Muscle of leg (tissue), 11 donors: ENCODE results near the gene SMYD5. TPM values are rescaled to one million over a fixed set of nuclear protein-coding genes. Genes with fewer than 3 reads are reported as not detected.

Experiments used
- DNase-seq: peaks from one replicate; pipeline ENCODE4 v3.0.0; 2013
- H3K27ac ChIP-seq: one replicate; pipeline ENCODE4 v1.5.1; 2013; ENCODE audit warnings: mild to moderate bottlenecking, low read length, control low read depth
- H3K27me3 ChIP-seq: one replicate; pipeline ENCODE4 v1.6.1; 2013; ENCODE audit warnings: low read length; ENCODE audit not compliant: control insufficient read depth, insufficient read depth
- H3K36me3 ChIP-seq: one replicate; pipeline ENCODE4 v1.6.1; 2013; ENCODE audit warnings: low read length; ENCODE audit not compliant: control insufficient read depth, insufficient read depth
- H3K4me1 ChIP-seq: one replicate; pipeline ENCODE4 v1.6.1; 2013; ENCODE audit warnings: low read length; ENCODE audit not compliant: control insufficient read depth, insufficient read depth
- H3K4me3 ChIP-seq: one replicate; pipeline ENCODE4 v1.5.1; 2013; ENCODE audit warnings: low read length, control low read depth
- H3K9me3 ChIP-seq: replicated peaks from 2 replicates; pipeline ENCODE4 v1.6.1; 2013; ENCODE audit warnings: low read depth, low read length; ENCODE audit not compliant: control insufficient read depth
- WGBS: methylation state at CpG from one replicate; pipeline ENCODE4 v1.1.5; 2013; ENCODE audit warnings: missing lambda C conversion rate; ENCODE audit not compliant: insufficient coverage; 5-methylcytosine and 5-hydroxymethylcytosine counted together
- polyA plus RNA-seq, 8 donors: library from polyadenylated mRNA; unstranded; fragments of 120-200 nt; gene quantifications; one replicate each; pipeline versions ENCODE4 v1.2.1 to v1.2.3, GENCODE V29; 2013; ENCODE audit warnings: inconsistent platforms in 1 of 8, low replicate concordance in 1 of 8; ENCODE audit not compliant: insufficient read length in 8 of 8, insufficient read depth in 1 of 8
- total RNA-seq: library from RNA; stranded (reverse); fragments of 120-200 nt; gene quantifications from one replicate; pipeline ENCODE4 v1.2.4, GENCODE V29; 2013

The SMYD5 gene
- total and polyA plus RNA-seq, 9 donors, result 26.2 to 35.6 (median 29.6) TPM

DNA sequence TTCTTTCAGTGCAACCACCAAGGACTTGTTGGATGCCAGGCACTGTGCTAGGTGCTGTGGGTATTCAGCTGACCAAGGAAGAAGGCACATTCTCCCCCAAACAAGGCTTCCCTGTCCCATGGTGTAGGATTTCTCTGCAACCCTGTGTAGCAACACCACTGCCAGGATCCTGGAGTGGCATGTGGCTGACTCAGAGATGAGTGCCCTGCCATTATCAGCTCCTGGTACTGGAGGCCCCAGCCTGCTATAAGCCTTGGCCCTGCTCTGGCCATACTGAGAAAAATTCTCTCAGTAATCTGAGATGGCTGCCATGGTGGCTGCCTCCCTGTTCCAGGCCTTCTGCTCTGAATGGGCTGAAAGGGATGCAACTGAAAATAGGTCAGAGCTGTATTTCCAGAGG, 4.3 kb downstream of the SMYD5 start:
- no peak for DNase-seq
- peaks cover 6% of the 10 kb centered on the region for H3K4me1 ChIP-seq
- no peak overlapping the region for H3K27ac ChIP-seq
- no peaks in the 10 kb centered on the region for H3K27me3 ChIP-seq
- H3K9me3 ChIP-seq, result no peaks in the 10 kb centered on the region
- no peak overlapping the region for H3K4me3 ChIP-seq
- H3K36me3 ChIP-seq, result peaks cover 38% of the 10 kb centered on the region

DNA sequence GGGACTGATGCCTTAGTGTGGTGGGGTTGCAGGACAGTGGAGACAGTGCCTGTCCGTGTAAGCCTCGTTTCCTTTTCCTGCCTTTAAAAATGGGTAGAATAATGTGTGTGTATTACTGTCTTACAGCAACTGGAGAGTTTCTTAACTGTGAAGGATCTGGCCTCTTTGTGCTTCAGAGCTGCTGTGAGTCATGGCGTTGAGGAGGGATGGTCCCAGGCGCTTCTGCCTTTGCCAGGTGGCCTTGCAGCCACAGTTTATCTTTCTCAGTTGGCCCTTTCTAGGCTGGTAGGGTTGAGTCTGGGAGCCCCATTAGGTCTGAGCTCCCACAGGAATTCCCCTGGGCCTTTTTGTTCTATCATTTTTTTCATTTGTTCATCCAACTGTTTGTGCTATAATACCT, 9.8 kb downstream of the SMYD5 start:
- no peak overlapping the region for H3K4me3 ChIP-seq
- 83% methylated on average over 4 of the region's 4 CpGs for WGBS
- peaks cover 85% of the 10 kb centered on the region for H3K36me3 ChIP-seq
- no peaks in the 10 kb centered on the region for H3K4me1 ChIP-seq
- no peaks in the 10 kb centered on the region for H3K27me3 ChIP-seq
- H3K27ac ChIP-seq, result no peak overlapping the region
- no peaks in the 10 kb centered on the region for H3K9me3 ChIP-seq
- no peak for DNase-seq

DNA sequence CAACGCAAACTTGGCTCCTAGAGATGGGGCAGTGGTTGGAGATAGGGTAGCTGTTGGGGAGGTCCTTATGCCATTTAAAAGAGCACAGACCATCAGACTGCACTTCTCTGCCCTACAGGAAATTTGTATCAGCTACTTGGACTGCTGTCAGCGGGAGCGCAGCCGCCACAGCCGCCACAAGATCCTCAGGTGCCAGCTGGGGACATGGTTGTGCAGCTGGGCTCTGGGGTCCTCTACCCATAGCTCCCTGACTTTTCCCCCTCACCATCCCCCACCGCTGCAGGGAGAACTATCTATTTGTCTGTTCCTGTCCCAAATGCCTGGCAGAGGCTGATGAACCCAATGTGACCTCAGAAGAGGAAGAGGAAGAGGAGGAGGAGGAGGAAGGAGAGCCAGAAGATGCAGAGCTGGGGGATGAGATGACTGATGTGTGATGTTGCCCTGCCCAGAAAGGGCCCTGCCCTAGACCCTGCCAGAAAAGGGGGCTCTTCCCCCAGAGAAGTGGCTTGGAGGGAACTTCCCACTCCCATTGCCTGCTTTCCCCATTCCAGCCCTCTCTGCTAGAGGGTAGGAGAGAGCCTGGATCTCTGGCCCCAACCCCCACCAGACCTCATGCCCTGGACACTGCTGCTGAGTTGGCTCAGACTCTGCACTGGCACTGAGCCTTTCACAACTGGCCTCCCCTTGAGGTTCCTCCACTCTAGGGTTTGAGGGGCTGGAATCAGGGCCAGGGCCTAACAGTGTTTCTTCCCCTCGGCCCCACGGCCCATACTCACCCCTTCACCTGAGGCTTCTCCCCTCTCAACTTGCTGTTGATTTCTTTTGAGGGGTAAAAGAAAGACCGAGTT, 11.7 kb downstream of the SMYD5 start:
- no peak for DNase-seq
- Histone ChIP-seq H3K4me1 (no peaks in the 10 kb centered on the region), H3K27me3 (no peaks in the 10 kb centered on the region), H3K36me3 (peaks cover 81% of the 10 kb centered on the region), H3K4me3 (no peak overlapping the region), H3K27ac (no peak overlapping the region), H3K9me3 (no peaks in the 10 kb centered on the region)
- 77% methylated on average over 5 of the region's 9 CpGs for WGBS

DNA sequence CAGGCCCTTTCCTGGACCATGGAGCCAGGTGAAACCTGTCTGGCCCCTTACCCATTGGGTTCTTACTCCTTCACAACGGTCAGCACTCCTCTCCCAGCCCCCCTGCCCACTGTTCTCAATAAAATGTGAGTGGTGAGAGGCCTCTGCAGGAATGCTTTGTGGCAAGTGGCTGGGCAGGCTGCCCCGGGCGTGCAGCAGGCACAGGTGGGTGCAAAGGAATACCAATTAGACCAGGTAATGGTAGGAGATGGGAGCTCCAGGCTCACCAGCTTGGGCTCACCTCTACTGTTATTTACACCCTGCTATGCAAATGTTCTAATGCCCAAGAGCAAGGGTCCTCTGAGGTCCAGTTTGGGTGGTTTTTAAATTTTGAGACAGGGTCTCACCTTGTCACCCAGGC, 13.0 kb downstream of the SMYD5 start:
- no peak overlapping the region for H3K4me3 ChIP-seq
- no peaks in the 10 kb centered on the region for H3K4me1 ChIP-seq
- WGBS, result 75% methylated on average over 2 of the region's 3 CpGs
- H3K27me3 ChIP-seq, result no peaks in the 10 kb centered on the region
- no peak for DNase-seq
- H3K9me3 ChIP-seq, result no peaks in the 10 kb centered on the region
- H3K27ac ChIP-seq, result no peak overlapping the region
- H3K36me3 ChIP-seq, result peaks cover 69% of the 10 kb centered on the region

DNA sequence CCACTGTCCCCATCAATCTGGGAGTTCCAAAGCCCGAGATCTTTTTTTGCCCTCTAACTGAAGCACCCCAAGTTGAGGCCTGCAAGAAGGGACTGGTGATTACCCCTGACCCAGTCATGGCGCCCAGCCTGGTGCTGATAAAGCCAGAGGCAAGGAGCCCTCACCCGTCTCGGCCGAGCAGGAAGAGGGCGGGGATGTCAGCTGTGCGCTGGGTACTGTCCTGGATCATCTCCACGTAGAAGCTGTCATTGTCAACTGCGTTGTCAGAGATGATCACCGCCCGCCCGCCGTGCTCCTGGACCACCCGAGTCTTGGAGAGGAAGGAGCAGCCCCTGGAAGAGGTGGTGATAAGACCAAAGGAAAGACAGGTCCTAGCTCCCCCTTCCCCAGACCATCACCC, 14.6 kb downstream of the SMYD5 start:
- Histone ChIP-seq H3K27ac (no peak overlapping the region), H3K4me1 (peaks cover 5% of the 10 kb centered on the region), H3K4me3 (no peak overlapping the region), H3K27me3 (no peaks in the 10 kb centered on the region), H3K9me3 (no peaks in the 10 kb centered on the region), H3K36me3 (peaks cover 56% of the 10 kb centered on the region)
- 75% methylated on average over 12 of the region's 14 CpGs for WGBS
- no peak for DNase-seq

DNA sequence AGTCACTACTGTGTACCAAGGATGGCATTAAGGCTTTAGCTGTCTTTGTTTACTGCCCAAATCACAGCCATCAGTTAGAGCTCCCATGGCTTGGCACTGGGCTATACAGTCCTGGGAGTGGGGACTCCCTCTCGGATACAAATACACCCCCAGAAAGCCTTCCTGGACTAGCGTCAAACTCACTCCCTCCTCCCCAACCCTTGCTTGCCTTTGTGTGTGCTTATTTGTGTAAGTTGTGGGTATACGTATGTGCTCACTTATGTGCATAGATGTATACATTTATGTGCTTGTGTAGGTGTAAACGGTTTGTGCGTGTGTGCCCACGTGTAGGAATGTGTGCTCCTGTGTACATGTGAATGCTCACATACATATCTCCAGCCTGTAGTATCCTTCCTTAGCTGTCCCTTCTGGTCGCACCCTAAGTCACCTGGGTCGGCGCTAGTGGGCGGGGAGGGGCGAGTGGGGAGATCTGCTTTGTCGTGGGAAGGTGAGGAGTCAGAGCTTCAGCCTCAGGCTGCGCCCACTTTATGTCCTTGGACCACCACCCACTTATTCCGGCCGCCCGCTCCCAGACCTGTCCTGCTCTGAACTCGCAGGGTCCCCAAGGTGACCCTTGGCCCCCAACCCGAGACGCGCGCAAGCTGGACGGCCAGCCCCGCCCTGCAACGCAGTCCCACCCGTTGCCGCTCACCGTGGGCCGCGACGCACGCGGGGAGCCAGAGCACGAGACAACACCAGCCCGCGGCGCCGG, 18.5 kb downstream of the SMYD5 start:
- peak overlapping the region; percentile 62 for H3K27ac ChIP-seq
- peak; percentile 18 for DNase-seq
- H3K4me1 ChIP-seq, result peaks cover 17% of the 10 kb centered on the region

DNA sequence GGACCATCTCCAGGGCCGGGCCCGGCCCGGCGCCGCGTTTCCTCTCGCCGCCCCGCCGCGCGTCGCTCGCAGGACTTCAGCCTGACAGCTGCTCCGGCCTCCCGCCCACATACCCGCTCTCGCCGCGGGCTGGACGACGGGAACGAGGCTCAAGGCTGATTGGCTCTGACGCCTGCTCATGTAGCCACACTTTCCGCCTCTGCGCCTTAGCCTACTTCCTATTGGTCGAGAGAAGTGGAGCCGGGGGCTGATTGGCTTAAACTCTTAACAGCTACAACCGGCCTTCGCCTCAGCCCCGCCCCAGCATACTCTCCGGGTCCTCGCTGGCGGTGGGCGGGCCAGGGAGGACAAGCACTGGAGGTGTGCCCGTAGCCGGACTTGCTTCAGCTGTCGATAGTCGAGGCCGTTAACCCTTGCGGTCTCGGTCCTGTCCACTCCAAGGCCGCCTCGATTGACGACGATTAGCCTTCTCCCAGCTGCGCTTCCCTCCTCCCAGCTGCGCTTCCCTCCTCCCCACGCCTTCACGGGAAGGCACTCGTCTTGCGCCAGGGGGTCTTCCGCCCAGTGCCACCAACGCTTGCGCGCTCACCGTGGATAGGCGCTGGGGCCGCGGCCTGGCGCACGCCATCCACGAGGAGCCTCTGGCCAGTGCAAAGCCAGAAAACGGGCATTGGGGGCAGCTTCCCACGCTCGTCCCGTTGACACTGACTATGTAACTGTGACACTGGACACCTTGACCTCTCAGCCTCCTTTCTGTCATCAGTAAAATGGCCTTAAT, 19.3 kb downstream of the SMYD5 start, which contains the start of gene PRADC1:
TSS of gene PRADC1 (minus strand) at position 86 of the 778 bp plus-strand sequence. CDS start at position 7, 79 bp downstream.
- Histone ChIP-seq H3K27ac (peak within 1 kb of the TSS; percentile 96), H3K4me1 (peaks cover 17% of the 10 kb centered on the region), H3K9me3 (no peaks in the 10 kb centered on the region), H3K36me3 (peaks cover 23% of the 10 kb centered on the region), H3K4me3 (peak within 1 kb of the TSS; percentile 98), H3K27me3 (no peaks in the 10 kb centered on the region)
- DNase-seq, result peak; percentile 100
- WGBS, result under 1% methylated on average over 64 of the region's 67 CpGs

More for the DNA sequence above, 18.5 kb downstream of the SMYD5 start:
- H3K27me3 ChIP-seq, result no peaks in the 10 kb centered on the region
- under 1% methylated on average over 27 of the region's 37 CpGs for WGBS
- peak overlapping the region; percentile 81 for H3K4me3 ChIP-seq
- H3K36me3 ChIP-seq, result peaks cover 28% of the 10 kb centered on the region
- no peaks in the 10 kb centered on the region for H3K9me3 ChIP-seq

DNA sequence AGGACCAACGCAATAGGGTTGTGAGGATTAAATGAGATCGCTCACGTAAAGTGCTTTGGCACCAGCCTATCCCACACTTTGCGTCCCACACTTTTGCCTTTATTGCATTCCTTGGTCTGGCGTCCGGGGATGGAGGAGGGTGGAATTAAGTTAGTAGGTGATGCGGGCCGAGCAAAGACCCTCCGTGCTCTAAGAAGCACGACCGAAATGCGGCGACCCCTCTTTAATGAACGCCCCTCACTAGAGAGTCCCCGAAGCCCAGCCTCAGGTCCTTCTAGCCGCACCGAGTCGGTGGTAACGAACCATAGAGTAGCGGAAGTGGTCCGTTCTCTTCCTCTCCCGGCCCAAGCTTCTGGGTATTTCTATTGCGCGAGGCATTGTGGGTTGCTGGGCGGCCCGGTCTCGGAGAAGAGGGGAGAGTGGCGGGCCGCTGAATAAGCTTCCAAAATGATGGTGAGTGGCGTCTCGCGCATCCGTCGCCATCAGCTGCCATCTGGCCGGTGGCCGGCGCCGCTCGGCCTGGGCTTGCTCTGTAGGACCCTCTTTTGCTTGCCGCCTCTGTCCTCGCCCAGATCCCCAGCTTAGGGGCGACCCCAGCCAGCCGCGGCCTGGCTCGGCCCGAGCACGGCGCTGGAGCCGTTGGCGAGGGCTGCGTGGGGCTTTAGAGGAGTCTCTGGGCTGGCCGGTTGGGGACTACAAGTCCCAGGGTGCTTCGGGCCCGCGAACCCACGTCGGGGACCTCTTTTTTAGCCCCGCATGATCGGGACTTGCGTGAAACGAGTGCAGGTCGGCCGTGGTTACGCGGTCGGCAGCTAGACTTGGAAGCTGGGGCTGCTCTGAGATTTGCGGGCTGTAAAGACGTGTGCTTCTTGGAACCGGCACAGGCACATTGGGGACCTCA, 20.1 kb downstream of the SMYD5 start, which contains the start of gene CCT7:
TSS of gene CCT7 (plus strand) at position 377 of the 901 bp plus-strand sequence. CDS start at position 448, 71 bp downstream.
- Histone ChIP-seq H3K4me3 (peak within 1 kb of the TSS; percentile 98), H3K9me3 (no peaks in the 10 kb centered on the region), H3K4me1 (peaks cover 17% of the 10 kb centered on the region), H3K36me3 (peaks cover 20% of the 10 kb centered on the region), H3K27ac (peak within 1 kb of the TSS; percentile 96), H3K27me3 (no peaks in the 10 kb centered on the region)
- WGBS, result under 1% methylated on average over 65 of the region's 69 CpGs
- DNase-seq, result peak; percentile 98

DNA sequence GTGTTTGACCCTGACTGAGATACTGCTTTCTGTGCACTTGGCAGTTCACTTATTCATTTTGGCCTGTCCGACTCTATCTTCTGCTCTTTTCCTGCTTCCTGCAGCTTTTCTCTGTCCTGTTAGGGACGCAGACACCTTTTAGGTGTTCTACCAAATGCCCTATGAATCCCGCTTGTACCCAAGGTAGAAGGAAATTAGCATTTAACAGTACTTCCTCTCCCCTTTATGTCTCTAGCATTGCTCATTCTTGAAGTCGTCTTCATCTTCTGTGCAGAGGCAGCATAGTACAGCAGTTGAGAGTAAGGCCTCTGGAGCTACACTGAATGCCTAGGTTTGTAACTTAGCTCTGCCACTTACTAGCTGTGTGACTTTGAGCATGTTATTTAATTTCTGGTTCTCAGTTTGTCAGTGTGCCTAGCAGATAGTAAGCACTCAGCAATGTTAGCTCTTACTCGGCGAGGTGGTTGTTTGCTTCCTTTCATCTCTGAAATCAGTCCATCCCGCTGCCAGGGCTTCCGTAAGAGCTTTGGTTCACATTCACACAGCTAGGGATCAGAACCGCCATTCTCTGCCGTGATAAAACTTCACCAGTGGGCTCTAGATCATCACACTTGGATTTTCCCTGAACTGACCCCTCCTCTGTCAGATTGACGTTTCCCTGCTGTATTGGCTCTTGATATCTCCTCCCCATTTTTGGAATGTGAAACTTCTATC, 21.4 kb downstream of the SMYD5 start:
- Histone ChIP-seq H3K4me1 (peaks cover 17% of the 10 kb centered on the region), H3K27ac (no peak overlapping the region), H3K36me3 (peaks cover 20% of the 10 kb centered on the region), H3K9me3 (no peaks in the 10 kb centered on the region), H3K4me3 (peak overlapping the region; percentile 98), H3K27me3 (no peaks in the 10 kb centered on the region)
- DNase-seq, result no peak
- WGBS, result 77% methylated on average over 5 of the region's 11 CpGs
